DMS79 treated with DMSO at 0.1 percent for 48 hours (cell line): Measurements from ENCODE around the gene GABBR1.

Experiments used
- DNase-seq: peaks from one replicate; lab custom pipeline; 2025; lab: John Stamatoyannopoulos, UW

GABBR1 gene

DNA sequence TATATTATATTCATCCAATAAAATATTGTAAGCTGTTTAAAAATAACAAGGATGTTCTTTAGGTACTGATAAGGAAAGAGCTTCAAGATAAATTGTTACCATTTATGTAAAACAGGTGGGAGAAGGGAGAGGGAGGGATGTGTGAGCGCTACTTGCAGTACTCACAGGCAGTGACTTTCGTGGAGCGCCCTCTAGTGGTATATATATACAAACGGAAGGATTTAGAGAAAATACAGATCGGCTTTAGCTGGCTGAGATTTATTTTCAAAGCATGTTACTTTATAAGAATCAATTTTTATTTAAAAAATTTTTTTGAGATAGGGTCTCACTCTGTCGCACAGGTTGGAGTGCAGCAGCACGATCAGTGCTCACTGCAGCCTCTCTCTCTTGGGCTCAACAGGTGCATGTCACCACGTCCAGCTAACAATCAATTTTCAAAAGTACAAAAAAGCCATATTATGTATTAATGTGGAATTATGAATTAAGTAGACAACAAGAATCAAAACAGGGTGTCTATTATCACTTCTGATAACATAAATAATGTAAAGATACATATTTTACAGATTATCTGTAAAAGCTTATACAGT lies 20.6 kb upstream of the GABBR1 start:
- DNase-seq, result peak; percentile 86

- no peak for DNase-seq
These were observed 19.2 kb upstream of the GABBR1 start for GRCh38 chr6:29652198-29652584.

- no peak for DNase-seq
These were observed 18.6 kb upstream of the GABBR1 start for GRCh38 chr6:29651413-29652197.

GRCh38 chr6:29649701-29650673 lies 17.0 kb upstream of the GABBR1 start:
- DNase-seq, result peak; percentile 98

GRCh38 chr6:29647927-29648642 lies 15.1 kb upstream of the GABBR1 start:
- DNase-seq, result peak; percentile 8

GRCh38 chr6:29641430-29642148 lies 8.6 kb upstream of the GABBR1 start:
- DNase-seq, result no peak

GRCh38 chr6:29637247-29637646 lies 4.3 kb upstream of the GABBR1 start:
- DNase-seq, result no peak

DNA sequence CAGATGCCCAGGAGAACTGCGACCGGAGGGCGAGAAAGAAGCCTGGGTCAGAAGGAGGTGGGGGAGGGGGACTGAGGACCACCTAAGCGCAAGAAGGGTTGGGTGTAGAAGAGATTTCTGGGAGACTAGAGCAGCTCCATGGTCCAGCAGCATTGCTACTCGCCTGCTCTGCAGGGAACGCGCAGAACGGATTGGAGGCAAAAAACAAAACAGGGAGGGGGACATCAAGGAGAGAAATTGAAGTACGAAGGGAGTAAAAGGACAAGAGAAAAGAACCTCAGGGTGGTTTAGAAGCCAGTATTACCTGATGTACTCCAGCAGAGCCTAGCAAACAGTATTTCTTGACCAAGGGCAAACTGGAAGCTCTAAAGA lies 537 bp upstream of the GABBR1 start:
- peak; percentile 81 for DNase-seq

- DNase-seq, result peak; percentile 36
These were observed 887 bp downstream of the GABBR1 start for GRCh38 chr6:29631860-29632731.

DNA sequence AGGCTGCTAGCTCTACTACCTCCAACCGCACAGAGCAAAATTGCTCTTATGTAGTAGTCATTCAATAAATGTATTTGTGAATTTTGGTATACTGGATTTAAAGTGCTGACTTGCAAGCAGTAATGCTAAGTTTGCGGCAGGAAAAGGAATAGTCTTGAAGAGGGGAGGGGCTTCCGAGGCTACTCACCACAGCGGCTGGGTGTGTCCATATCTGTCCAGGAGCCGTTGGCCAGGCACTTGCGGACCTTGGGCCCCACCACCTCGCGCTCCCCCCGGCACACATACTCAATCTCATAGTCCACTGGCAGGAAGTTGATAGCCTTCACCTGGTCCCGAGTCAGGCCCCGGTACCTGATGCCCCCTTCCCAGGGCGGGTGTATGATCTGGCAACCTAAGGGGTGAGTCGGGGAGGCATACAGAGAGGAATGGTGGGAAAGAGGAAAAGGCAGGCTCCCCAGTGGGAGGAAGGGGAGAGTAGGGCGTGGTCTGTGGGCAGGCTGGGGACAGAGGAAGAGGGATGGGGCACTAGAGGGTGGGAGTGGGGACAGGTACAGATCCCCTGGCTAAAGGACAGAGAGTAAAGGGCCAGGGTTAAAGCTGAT lies 1.7 kb downstream of the GABBR1 start:
- DNase-seq, result no peak

DNA sequence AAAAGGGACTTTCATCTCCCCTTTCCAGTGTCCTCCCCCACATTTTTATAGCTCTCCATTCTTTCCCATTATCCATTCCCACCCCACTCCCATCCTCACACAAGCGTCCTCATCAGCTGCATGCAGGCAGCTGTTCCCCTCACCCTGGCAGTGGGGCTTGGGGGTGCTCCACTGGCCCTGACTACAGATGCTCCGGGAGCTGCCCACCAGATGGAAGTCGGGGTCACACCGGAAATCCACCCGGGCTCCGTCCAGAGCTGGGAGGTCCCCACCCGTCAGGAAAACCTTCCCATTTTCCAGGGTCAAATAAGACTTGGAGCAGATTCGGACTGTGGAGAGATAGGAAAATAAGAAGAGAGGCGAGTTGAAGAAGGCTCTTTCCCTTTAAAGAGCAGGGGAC lies 2.7 kb downstream of the GABBR1 start:
- DNase-seq, result no peak

DNA sequence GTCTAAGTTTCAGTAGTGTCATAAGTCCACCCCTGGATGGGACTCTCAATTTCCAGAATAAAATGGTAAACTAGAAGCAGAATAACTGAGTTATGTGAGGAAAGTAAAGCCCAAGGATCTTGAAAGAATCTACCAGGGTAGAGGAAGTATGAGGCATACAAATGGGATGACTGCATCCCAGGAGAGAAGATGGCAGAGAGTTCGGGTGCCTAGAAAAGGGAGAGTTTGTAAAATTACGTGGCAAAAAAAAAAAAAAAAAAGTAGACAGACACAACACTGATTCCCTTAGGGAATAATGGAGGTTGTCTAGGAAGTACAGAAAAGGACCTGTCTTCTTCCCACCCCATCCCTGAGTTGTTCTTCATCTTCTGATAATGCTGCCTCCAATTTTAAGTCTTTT lies 3.4 kb downstream of the GABBR1 start:
- DNase-seq, result no peak

DNA sequence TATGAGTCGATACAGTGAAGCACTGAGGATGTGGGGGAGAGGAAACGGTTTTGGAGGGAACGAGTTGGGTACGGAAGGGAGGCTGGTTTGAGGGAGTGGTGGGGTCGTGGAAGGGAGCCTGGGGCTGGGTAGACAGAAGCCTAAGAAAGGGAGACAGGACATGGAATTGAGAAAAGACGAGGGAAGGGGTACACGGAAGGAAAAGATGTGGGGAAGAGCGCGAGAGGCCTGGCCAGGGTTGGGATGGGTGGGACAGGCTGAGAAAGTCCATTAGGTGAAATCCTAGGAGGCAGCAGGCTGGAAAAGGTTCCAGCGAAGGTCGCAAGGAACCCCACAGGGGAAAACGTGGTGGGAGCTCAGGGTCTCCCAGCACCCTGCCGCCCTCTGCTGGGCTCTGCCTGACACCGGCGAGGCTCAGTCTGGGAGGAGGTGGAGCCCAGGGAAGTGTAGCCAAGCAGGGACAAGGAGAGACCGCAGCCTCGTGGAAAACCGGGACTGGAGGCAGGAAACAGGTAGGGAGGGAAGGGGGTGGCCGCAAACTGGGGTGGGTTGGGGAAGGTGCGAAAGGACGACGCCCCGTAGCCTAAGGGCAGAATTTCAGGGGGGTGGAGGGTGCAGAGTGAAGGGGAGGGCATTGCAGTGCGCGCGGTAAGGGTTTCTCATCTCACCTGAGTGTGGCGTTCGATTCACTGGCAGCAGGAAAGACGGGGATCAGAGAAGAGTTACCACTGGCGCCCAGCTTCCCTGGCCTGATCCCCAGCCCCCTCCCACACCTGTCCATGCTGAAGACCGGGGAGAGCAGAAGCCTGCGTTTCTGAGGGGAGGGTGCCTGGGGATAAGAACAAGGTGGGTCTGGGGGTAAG lies 4.3 kb downstream of the GABBR1 start:
- peak; percentile 89 for DNase-seq

GRCh38 chr6:29627755-29628418 lies 5.1 kb downstream of the GABBR1 start:
- peak; percentile 52 for DNase-seq

- no peak for DNase-seq
These were observed 5.8 kb downstream of the GABBR1 start for GRCh38 chr6:29626948-29627754.

GRCh38 chr6:29625337-29625930 lies 7.5 kb downstream of the GABBR1 start:
- no peak for DNase-seq

GRCh38 chr6:29624520-29624961 lies 8.4 kb downstream of the GABBR1 start:
- DNase-seq, result no peak
